HFFc6 (cell line): ENCODE results near the gene TRIM28. TPM values are rescaled to one million over a fixed set of nuclear protein-coding genes. Genes with fewer than 3 reads are reported as not detected.
A peak's percentile ranks its signal among the peaks of the same experiment; 100 is the strongest.

ENCODE experiments used
- DNase-seq: peaks from one replicate; pipeline ENCODE4 v3.0.0-alpha.2; 2018
- H3K27ac Mint-ChIP-seq: 2 replicates; pipeline ENCODE4 v1.8.0; 2020; ENCODE audit warnings: mild to moderate bottlenecking, mixed read lengths
- H3K27me3 Mint-ChIP-seq: 2 replicates; pipeline ENCODE4 v1.8.0; 2021; ENCODE audit warnings: mild to moderate bottlenecking, moderate library complexity, mixed read lengths; ENCODE audit not compliant: insufficient read depth
- H3K36me3 Mint-ChIP-seq: 2 replicates; pipeline ENCODE4 v1.8.0; 2021; ENCODE audit warnings: low read depth, mixed read lengths
- H3K4me1 Mint-ChIP-seq: 2 replicates; pipeline ENCODE4 v1.8.0; 2020; ENCODE audit warnings: low read depth, mixed read lengths
- H3K4me3 Mint-ChIP-seq: 2 replicates; pipeline ENCODE4 v1.8.0; 2020; ENCODE audit warnings: mild to moderate bottlenecking, moderate library complexity, mixed read lengths
- H3K9me3 Mint-ChIP-seq: 2 replicates; pipeline ENCODE4 v1.8.0; 2020; ENCODE audit warnings: mild to moderate bottlenecking, mixed read lengths
- CTCF ChIP-seq: fragments of 200-600 bp; sonication (generic); IDR thresholded peaks from 2 replicates; pipeline ENCODE4 v1.5.0; 2021; ENCODE audit warnings: antibody characterized with exemption, mild to moderate bottlenecking
- total RNA-seq, 6 experiments: library from RNA; stranded (reverse); fragmentation: NEBNext Ultra II Directional; extraction: Animal tissue kit (Norgen Biotek cat#: 25700); gene quantifications; 2 replicates in 1 of 6; 3 replicates in 5 of 6; pipeline ENCODE4 v1.2.3, GENCODE V29; 2021

The TRIM28 gene
- total RNA-seq, 6 experiments from 2014 or later = 376 to 529 (median 445) TPM

GRCh38 chr19:58578012-58578925 is 34.4 kb downstream of the TRIM28 start:
- DNase-seq = no peak

GRCh38 chr19:58579473-58580142 is 35.7 kb downstream of the TRIM28 start:
- TF ChIP-seq CTCF = no peak
- Mint-ChIP-seq H3K4me3 (no peak overlapping the region), H3K4me1 (peaks cover 28% of the 10 kb centered on the region), H3K36me3 (peaks cover 9% of the 10 kb centered on the region), H3K27ac (no peak overlapping the region), H3K9me3 (no peaks in the 10 kb centered on the region), H3K27me3 (peaks cover 2% of the 10 kb centered on the region)
- no peak for DNase-seq

More at GRCh38 chr19:58578012-58578925, 34.4 kb downstream of the TRIM28 start:
- Mint-ChIP-seq H3K27ac (no peak overlapping the region), H3K9me3 (no peaks in the 10 kb centered on the region), H3K36me3 (peaks cover 9% of the 10 kb centered on the region), H3K4me1 (peaks cover 41% of the 10 kb centered on the region), H3K4me3 (no peak overlapping the region), H3K27me3 (peaks cover 2% of the 10 kb centered on the region)
- TF ChIP-seq CTCF = no peak

- no peaks in the 10 kb centered on the region; the same call in 1 of the 2 replicates for H3K27me3 Mint-ChIP-seq
- peaks cover 9% of the 10 kb centered on the region for H3K36me3 Mint-ChIP-seq
- H3K4me3 Mint-ChIP-seq = no peak overlapping the region
- peaks cover 37% of the 10 kb centered on the region for H3K4me1 Mint-ChIP-seq
- TF ChIP-seq CTCF = peak; percentile 88
- peak; percentile 78 for DNase-seq
- H3K9me3 Mint-ChIP-seq = no peaks in the 10 kb centered on the region
- peak overlapping the region; percentile 66 for H3K27ac Mint-ChIP-seq
These were observed 37.6 kb downstream of the TRIM28 start for GRCh38 chr19:58581227-58582141.

GRCh38 chr19:58582985-58583384 is 39.1 kb downstream of the TRIM28 start:
- Mint-ChIP-seq H3K4me1 (peaks cover 35% of the 10 kb centered on the region), H3K9me3 (no peaks in the 10 kb centered on the region), H3K27me3 (no peaks in the 10 kb centered on the region; the same call in 1 of the 2 replicates), H3K36me3 (peaks cover 9% of the 10 kb centered on the region), H3K4me3 (no peak overlapping the region), H3K27ac (no peak overlapping the region)
- no peak for TF ChIP-seq CTCF
- DNase-seq = no peak
